ENCODE measurements around the gene HINT3. TPM values are rescaled to one million over a fixed set of nuclear protein-coding genes. Genes with fewer than 3 reads are reported as not detected.
"Not testable (repeated sequence)": the region's sequence is repeated elsewhere in the genome, so short reads cannot be mapped to it uniquely, and the experiment has no call there.

HINT3 gene
- polyA plus RNA-seq, 5 donors = 22.3 to 28.1 (median 23.3) TPM

- not testable (repeated sequence) for DNase-seq
These were observed 21.1 kb upstream of the HINT3 start for GRCh38 chr6:125935520-125935919.

DNA sequence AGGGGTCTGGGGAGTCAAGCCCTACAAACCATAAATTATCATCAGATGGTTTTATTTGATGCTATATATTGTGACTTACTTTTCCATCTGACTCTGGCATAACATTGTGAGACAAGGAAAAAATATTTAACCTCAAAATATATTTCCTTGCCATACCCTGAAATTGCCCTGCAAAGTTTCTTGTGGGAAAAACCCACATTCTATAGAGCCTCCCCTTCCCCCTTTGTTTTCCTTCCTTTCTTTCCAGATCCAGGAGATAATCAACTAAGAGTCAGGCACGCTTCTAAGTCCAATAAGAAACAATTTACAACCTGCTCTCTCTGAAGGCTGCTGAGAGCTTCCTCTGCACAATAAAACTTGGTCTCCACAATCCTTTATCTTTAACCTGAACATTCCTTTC is 17.5 kb upstream of the HINT3 start:
- no peak for DNase-seq

DNA sequence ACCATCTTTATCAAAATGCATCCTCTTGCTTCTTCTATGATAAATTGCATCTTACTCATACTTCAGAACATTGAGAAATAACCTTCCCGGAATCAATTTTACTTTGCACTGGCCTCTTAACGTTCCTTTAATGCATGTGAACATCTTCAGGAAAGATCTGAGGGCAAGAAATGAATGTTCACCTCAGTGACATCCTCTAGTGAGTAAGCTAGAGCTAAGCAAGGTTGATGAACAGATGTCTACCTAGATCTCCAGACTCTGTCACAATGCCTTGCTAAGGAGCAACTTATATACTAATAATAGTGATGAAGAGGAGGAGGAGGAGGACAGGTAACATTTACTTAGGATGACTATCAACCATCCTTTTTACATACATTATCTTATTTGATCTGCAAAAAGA is 16.8 kb upstream of the HINT3 start:
- no peak for DNase-seq

DNA sequence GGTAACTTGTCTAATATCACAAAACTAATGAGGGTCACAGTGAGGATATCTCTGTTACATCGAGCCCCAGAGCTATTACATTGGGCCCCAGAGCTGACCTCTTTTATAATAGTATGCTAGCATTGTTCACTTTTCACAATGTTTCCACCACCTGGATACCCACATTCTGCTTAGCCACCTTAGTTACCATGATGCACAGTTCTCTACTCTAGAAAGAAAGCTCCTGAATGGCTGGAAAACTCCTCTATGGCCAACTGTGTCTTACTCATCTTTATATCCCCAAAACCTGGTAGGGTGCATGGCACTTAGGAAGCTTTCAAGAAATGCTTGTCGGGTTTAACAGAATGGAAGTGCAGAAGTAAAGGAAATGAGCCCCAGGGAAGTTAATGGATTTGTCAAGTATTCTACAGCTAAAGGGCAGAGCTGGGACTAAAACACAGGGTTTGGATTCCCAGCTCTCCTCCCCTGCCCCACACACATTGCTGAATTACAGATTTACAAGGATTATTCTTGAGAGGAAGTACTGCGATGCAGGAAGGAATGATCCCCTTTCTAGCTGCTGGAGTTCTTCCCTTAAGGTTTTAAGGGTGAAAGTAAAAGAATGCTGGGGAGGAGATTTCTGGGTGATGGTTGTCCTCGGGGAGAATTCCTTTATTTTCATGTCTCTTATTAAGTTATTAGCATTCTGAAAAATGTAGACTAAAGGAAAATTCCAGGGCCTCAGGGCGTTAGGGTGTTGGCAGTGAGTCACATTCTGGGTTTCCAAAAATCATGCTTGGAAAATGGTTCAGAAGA is 16.1 kb upstream of the HINT3 start:
- no peak for DNase-seq

- no peak for DNase-seq
These were observed 13.7 kb upstream of the HINT3 start for GRCh38 chr6:125942672-125943527.

GRCh38 chr6:125943528-125944433 is 12.8 kb upstream of the HINT3 start:
- DNase-seq = no peak

DNA sequence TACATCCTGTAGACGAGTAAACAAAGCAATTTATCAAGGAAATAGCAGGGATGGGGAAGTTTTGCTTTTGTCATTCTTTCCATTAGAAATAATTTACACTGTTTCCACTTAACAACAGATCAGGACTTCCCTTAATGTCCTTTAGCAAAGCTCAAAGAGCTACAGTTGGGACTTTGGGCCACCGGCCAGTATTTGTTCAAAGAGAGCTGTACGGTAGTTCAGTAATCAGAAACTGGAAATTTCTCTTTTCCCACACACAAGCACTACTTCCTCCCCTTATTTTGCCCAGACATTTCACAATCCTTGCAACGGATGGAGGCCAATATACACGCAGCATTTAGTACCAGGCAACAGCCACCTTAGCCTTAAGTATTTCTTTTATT is 12.1 kb upstream of the HINT3 start:
- peak; percentile 72 to 78 for DNase-seq

DNA sequence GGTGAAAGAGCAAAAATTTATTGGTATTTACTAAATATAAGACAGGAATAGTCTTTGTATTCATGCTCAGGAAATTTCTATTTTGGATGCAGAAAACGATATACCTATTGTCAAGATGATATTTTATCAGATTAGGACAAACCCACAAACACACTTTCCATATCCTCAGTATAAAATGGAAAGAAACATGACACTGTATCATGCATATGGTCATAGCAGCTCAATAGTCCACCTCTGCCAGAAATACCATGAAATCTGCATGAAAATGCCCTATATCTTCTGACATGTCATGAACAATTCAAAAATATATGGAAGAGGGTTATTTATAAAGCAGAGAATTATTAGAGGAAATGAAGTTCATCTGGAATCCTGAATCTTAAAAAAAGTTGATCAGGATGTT is 11.7 kb upstream of the HINT3 start:
- no peak for DNase-seq

DNA sequence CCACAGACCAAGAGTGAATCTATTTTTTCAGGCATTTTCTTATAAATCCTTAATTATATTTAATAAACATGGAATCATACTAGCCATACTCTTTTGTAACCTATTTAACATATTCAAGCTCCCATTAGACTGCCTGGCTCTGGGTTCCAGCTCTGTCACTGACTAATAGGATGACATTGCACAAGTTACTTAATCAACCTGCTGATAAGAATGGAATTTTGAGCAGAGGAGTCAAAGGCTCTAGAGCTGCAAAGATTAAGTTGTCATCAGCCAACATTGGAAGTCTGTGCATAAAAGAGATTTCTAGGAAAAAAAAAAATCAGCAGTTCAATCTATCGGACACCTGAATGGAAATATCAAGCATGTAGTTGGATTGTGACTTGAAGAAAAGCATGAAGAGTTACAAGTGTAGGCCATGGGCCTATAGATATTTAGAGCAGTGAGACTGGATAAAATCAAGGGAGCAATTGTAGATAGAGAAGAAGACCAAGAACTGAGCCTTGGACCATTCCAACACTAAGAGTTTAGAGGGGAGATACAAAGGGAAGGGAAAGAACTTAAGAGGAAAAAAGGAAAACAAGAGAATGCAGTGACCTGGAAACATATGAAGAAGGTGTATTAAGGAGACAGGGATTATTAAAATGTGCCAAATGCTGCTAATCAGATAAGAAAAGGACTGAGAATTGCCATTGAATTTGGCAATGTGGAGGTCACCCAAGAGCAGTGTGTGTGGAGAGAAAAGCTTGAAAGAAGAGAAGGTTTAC is 11.0 kb upstream of the HINT3 start:
- no peak for DNase-seq

DNA sequence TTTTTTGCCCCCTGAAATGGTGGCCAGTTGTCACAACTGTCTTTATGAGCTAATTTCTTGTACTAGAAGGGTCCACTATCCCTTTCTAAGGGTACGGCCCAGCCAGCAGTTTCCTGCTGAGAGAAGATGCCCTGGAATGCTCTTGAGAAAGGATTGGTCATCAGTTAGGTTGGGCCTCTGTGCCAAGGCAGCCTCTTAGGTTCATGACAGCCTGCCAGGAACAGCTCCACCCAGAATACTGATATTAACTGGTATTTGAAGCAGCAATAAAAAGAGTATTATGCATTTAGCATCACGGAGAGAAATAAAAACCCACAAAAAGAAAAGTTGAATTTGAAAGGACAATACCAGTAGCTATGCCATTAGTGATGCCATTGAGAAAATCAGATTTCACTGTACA is 9.0 kb upstream of the HINT3 start:
- DNase-seq = no peak

- no peak for DNase-seq
These were observed 8.1 kb upstream of the HINT3 start for GRCh38 chr6:125948455-125948854.

DNA sequence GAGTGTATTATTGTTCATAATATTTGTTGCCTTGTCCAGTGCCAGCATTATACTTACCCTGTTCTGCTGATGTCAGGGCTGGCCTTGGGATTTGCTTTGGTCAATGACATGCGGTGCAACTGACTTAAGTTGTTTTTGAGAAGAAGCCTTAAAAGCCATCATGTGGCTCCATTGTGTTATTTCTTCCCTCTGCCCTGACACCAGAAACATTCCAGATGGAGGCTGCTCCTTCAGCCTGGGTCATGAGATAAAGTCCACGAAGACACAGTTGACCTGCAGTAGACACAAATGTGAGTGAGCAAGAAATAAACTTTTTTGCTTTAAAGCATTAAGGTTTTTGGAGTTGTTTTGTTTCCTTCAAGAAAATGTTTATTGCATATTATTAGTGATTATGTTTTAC is 7.5 kb upstream of the HINT3 start:
- no peak for DNase-seq

DNA sequence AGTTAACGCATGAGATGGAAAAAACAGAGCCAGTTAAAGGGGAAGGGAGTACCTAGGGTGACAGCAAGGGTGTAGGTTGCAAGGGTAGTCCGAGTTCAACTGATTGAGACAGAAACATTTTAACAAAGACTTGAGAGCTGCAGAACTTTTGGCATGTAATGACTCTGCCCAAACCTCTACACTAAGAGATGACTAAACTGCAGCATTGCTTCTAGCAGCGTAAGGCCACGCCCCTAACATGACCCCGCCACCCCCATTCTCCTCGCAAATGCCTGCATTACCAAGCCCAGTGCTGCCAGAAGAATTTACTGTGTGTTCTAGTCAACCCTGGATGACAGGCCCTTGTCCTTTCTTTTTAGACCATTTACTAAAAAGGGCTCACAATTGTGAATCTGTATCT is 6.3 kb upstream of the HINT3 start:
- DNase-seq = no peak

DNA sequence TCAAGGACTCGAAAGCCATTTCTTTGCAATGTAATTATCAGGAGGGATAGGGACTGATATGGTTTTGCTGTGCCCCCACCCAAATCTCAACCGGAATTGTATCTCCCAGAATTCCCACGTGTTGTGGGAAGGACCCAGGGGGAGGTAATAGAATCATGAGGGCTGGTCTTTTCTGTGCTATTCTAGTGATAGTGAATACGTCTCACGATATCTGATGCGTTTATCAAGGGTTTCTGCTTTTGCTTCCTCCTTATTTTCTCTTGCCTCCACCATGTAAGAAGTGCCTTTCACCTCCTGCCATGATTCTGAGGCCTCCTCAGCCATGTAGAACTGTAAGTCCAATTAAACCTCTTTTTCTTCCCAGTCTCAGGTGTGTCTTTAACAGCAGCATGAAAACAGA is 5.9 kb upstream of the HINT3 start:
- DNase-seq = not testable (repeated sequence)

GRCh38 chr6:125951323-125951722 is 5.2 kb upstream of the HINT3 start:
- DNase-seq = no peak

DNA sequence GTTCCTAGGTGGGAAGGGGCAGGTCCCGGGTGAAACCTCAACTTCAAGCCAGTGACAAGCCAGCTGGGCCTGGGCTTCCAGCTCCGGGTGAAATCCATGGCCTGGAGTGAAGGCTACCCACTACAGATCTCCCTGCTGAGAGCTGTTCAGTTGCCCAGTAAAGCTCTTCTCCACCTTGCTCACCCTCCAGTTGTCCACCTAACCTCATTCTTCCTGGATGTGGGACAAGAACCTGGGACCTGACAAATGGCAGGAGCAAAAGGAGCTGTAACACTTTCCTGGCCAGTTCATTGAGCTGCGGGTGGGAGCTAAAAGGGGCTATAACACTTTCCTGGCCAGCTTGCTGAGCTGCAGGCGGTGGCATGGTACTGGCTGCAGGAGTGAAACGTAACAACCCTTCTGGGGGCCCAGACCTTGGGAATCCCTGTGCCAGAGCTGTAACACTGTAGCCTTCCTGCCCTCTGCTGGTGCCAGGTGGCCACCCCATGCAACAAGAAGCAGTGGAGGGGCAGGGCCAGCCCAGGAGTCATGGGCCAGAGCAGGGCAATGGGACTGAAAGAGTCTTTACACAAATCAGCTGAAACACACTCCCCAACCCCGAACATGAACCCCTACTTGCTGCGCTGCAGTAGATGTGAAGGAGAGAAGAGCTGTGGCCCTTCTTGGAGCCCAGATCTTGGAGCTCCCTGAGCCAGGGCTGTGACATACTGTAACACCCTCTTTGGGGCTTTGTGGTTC is 3.6 kb upstream of the HINT3 start:
- no peak for DNase-seq

- DNase-seq = no peak
These were observed 3.1 kb upstream of the HINT3 start for GRCh38 chr6:125953502-125953875.

GRCh38 chr6:125954735-125955339 is 1.7 kb upstream of the HINT3 start:
- DNase-seq = no peak

GRCh38 chr6:125955973-125956372 is 597 bp upstream of the HINT3 start:
- DNase-seq = no peak

GRCh38 chr6:125957391-125957693 is 772 bp downstream of the HINT3 start:
- DNase-seq = no peak
